ENCODE data around the gene DGCR8.

DGCR8 gene

GRCh38 chr22:20124083-20124787 is 44.2 kb downstream of the DGCR8 start:
- no peak for DNase-seq (ENCODE audit: low read depth in 3 of 3)

- DNase-seq (ENCODE audit: low read depth in 3 of 3), result no peak
Observed at GRCh38 chr22:20125201-20126174, 45.4 kb downstream of the DGCR8 start.

GRCh38 chr22:20126284-20127029 is 46.4 kb downstream of the DGCR8 start:
- no peak for DNase-seq (ENCODE audit: low read depth in 3 of 3)

- no peak for DNase-seq (ENCODE audit: low read depth in 3 of 3)
Observed at GRCh38 chr22:20127318-20127868, 47.4 kb downstream of the DGCR8 start.

- DNase-seq (ENCODE audit: low read depth in 3 of 3), result no peak
Observed at GRCh38 chr22:20127869-20128618, 48.0 kb downstream of the DGCR8 start.

- DNase-seq (ENCODE audit: low read depth in 3 of 3), result no peak
Observed at GRCh38 chr22:20128619-20128901, 48.5 kb downstream of the DGCR8 start.

- peak; percentile 29 to 37 (median 32) for DNase-seq (ENCODE audit: low read depth in 3 of 3)
Observed at GRCh38 chr22:20128902-20129746, 49.1 kb downstream of the DGCR8 start.

- DNase-seq (ENCODE audit: low read depth in 3 of 3), result no peak
Observed at GRCh38 chr22:20129747-20130014, 49.6 kb downstream of the DGCR8 start.

- no peak for DNase-seq (ENCODE audit: low read depth in 3 of 3)
Observed at GRCh38 chr22:20130319-20130718, 50.3 kb downstream of the DGCR8 start.

- peak; percentile 68 to 76 (median 70) for DNase-seq (ENCODE audit: low read depth in 3 of 3)
Observed at GRCh38 chr22:20130731-20131596, 50.9 kb downstream of the DGCR8 start.

GRCh38 chr22:20131597-20131858 is 51.5 kb downstream of the DGCR8 start, which contains the start of gene ZDHHC8:
Gene ZDHHC8 (plus strand): TSS chr22:20131804. CDS start chr22:20131948, 144 bp downstream.
- DNase-seq (ENCODE audit: low read depth in 3 of 3), result peak in 1 of 3 experiments; percentile 52

- DNase-seq (ENCODE audit: low read depth in 3 of 3), result no peak
Observed at GRCh38 chr22:20131859-20132685, 52.0 kb downstream of the DGCR8 start.

GRCh38 chr22:20132686-20133246 is 52.7 kb downstream of the DGCR8 start:
- no peak for DNase-seq (ENCODE audit: low read depth in 3 of 3)

GRCh38 chr22:20133930-20134549 is 54.0 kb downstream of the DGCR8 start:
- no peak for DNase-seq (ENCODE audit: low read depth in 3 of 3)

- no peak for DNase-seq (ENCODE audit: low read depth in 3 of 3)
Observed at GRCh38 chr22:20135265-20135664, 55.2 kb downstream of the DGCR8 start.

- no peak for DNase-seq (ENCODE audit: low read depth in 3 of 3)
Observed at GRCh38 chr22:20135806-20136602, 56.0 kb downstream of the DGCR8 start.

GRCh38 chr22:20136603-20136873 is 56.5 kb downstream of the DGCR8 start:
- no peak for DNase-seq (ENCODE audit: low read depth in 3 of 3)

GRCh38 chr22:20137113-20137512 is 57.1 kb downstream of the DGCR8 start:
- DNase-seq (ENCODE audit: low read depth in 3 of 3), result no peak

Data from stimulated activated CD4-positive, alpha-beta T cell treated with anti-CD3 and anti-CD28 coated beads, TNF-alpha, amount 100 ng/mL, for 4 hours (primary cell).